Activated T-helper 9 cell treated with anti-CD3 and anti-CD28 coated beads, Interleukin-2, amount 50 U/mL, for 16 hours (primary cell): Measurements from ENCODE around the gene EXOC3L4.
"Not testable (repeated sequence)": the region's sequence is repeated elsewhere in the genome, so short reads cannot be mapped to it uniquely, and the experiment has no call there.

Source experiments
- DNase-seq: peaks from one replicate; pipeline ENCODE4 v3.0.0-alpha.2; 2020; ENCODE audit warnings: low read depth

Gene EXOC3L4

GRCh38 chr14:103105580-103106150 is 11.1 kb downstream of the EXOC3L4 start:
- DNase-seq: no peak

GRCh38 chr14:103107455-103107854 is 12.9 kb downstream of the EXOC3L4 start:
- no peak for DNase-seq

- DNase-seq: no peak
Measured at GRCh38 chr14:103107941-103108748, 13.6 kb downstream of the EXOC3L4 start.

GRCh38 chr14:103108749-103109207 is 14.3 kb downstream of the EXOC3L4 start:
- no peak for DNase-seq

- no peak for DNase-seq
Measured at GRCh38 chr14:103109535-103110441, 15.3 kb downstream of the EXOC3L4 start.

GRCh38 chr14:103110681-103111231 is 16.2 kb downstream of the EXOC3L4 start:
- no peak for DNase-seq

- no peak for DNase-seq
Measured at GRCh38 chr14:103111232-103111868, 16.8 kb downstream of the EXOC3L4 start.

- DNase-seq: no peak
Measured at GRCh38 chr14:103112400-103113243, 18.1 kb downstream of the EXOC3L4 start.

GRCh38 chr14:103113303-103113702 is 18.8 kb downstream of the EXOC3L4 start:
- DNase-seq: no peak

- DNase-seq: no peak
Measured at GRCh38 chr14:103113774-103114173, 19.2 kb downstream of the EXOC3L4 start.

GRCh38 chr14:103115086-103115679 is 20.7 kb downstream of the EXOC3L4 start:
- DNase-seq: not testable (repeated sequence)

- no peak for DNase-seq
Measured at GRCh38 chr14:103115845-103116572, 21.5 kb downstream of the EXOC3L4 start.

GRCh38 chr14:103116636-103117035 is 22.1 kb downstream of the EXOC3L4 start:
- DNase-seq: no peak

- not testable (repeated sequence) for DNase-seq
Measured at GRCh38 chr14:103117499-103117898, 23.0 kb downstream of the EXOC3L4 start.

- no peak for DNase-seq
Measured at GRCh38 chr14:103118018-103118662, 23.6 kb downstream of the EXOC3L4 start.

- no peak for DNase-seq
Measured at GRCh38 chr14:103118663-103119404, 24.3 kb downstream of the EXOC3L4 start.

GRCh38 chr14:103119527-103119926 is 25.0 kb downstream of the EXOC3L4 start:
- not testable (repeated sequence) for DNase-seq

- no peak for DNase-seq
Measured at GRCh38 chr14:103121121-103121845, 26.8 kb downstream of the EXOC3L4 start.
